ENCODE measurements around the gene DENND1A.

Gene DENND1A

DNA sequence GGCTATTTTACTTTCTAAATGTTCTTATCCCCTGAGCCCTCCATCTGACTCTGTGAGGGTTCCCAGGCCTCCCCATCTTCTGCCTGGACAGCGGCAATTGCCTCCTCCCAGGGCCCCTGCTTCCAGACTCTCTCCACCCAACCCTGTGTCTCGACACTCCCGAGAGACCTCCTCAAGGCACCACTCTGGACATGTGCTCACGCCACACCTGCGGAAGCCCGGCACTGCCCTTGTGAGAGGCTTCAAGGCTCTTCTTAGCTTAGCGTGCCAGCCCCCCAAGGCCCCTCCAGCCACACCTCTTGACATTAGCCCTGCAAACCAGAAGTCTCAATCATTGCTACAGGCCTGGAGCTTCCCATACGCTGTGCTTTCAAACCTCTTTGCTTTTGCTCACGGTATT lies 449.8 kb downstream of the DENND1A start:
- in situ Hi-C loops (cut with MboI; ENCODE audit: low sequenced_read_pairs), result no loop called here

DNA sequence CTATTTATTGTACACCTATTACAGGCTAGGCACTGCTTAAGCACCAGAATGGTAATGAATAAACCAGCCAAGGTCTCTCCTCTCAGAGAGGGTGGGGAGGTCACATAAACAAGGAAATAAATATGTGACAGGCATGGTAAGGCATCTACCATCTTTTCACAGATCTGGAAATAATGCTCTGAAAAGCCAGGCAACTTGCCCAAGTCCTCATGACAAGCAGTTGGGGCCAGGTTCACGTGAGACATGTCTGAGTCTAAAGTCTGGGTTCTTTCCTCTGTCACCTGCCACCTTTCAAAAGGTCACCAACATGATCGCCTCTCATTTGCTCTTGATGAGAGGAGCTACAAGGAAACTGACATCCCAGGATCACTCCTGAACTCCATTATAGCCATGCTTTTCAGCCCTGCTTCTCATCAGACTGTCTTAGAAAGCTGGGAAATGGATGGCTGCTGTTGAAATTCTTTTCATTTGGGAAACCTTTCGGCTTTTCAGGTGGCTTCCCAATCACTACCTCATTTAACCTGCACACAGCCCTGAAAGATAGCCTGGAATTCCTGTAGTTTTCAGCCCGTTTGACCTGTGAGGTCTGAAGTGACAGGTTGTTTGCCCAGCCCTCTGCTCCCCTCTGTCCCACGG lies 450.8 kb downstream of the DENND1A start:
- in situ Hi-C loops (cut with MboI; ENCODE audit: low sequenced_read_pairs), result no loop called here

DNA sequence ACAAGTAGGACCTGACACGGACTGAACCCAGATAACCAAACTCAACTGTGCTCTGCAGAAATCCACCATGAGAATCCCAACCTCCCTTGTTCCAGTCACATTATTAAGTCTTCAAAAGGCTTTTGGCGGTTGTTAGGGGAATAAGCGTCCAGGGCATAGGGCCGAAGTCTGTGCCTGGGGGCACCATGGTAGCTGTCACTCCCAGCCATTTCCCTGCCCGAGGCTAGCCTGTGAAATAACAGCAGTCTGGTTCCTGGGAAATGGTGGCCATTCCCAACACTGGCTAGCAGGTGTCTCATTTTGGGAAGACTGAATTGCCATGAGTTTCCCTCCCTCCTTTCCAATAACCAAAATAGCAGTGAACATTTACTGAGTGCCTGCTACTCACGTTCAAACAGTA lies 451.8 kb downstream of the DENND1A start:
- in situ Hi-C loops (cut with MboI; ENCODE audit: low sequenced_read_pairs), result no loop called here

DNA sequence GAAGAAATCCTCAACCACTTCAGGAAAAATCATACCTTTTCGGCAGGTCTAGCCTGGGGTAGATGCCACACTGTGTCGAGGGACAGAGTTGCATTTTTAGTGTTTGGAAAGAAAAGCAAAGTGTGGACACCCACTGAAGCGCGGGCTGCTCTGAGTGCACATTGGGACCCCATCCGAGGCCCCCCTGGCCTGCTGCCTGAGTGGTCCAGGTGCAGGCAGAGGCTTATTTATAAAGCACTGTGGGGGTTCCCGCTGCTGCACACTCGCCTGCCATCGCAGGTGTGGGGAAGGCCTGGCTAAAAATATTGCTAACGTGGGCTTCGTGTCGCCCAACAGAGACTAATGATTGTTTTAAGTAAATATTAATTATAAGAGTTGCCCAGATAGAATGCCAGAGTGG lies 454.5 kb downstream of the DENND1A start:
- in situ Hi-C loops (cut with MboI; ENCODE audit: low sequenced_read_pairs), result no loop called here

DNA sequence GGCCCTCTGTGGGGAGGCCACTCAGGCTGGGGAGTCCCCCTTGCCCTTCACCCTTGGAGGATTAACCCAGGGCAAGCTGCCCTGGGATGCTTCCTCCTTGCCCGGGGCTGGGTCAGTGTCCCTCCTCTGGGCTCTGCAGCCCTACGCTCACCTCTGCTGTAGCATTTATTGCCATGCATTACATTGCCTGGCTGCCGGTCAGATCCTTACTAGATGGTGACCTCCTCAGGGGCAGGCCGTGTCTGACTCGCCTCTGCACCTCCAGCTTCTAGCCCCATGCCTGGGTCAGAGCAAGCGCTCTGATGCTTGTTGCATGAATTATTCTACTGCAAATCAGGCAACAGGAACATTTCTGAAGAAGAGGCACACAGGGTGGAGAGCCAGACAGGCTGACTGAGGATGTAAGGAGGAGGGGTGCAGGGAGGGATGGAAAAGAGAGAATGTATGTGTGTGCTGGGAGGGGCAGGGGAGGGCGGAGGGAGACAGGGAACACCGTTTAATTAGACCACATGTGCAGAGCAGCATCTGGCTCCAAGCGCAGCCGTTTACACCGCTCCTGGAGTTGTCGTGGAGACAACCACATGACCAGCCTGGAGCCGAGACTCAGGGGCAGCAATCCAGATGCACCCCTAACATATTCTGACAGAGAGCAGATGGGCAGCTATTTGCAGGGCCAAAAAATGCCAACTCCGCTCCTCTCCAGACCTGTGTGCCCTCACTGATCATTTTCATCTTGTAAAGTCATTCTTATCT lies 456.9 kb downstream of the DENND1A start:
- in situ Hi-C loops (cut with MboI; ENCODE audit: low sequenced_read_pairs), result no loop called here

DNA sequence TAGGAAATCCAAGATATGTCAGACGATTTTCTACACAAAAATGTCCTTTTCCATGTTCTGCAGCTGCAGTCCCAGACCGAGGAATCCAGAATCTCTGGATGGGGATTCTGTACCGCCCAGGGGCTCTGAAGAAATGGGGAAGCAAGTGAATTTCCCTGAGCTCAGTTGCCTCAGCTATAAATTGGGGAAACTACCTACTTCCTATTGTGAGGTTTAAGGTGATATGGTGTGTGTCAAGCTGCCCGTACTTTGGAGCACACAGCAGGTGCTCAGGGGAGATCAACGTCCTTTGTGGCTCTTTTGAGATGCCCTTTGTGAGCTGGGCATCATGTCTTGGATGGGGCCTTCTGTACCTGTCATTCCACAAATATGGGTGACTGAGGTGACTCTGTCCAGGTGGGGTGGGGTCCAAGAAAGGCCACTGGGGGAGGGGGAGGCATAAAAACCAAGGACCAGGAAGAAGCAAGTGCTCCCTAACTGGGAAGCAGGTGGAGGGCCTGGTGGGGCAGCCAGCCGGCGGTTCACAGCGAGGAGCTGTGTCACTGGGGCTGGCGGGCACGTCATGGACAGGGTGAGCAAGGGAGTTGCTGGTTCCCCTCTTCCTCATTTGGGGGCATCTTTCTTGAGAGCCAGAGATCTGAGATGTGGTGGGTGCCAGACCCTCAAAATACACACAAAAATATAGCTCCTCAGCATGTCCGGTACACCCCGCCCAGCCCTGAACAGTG lies 457.9 kb downstream of the DENND1A start:
- in situ Hi-C loops (cut with MboI; ENCODE audit: low sequenced_read_pairs), result no loop called here

DNA sequence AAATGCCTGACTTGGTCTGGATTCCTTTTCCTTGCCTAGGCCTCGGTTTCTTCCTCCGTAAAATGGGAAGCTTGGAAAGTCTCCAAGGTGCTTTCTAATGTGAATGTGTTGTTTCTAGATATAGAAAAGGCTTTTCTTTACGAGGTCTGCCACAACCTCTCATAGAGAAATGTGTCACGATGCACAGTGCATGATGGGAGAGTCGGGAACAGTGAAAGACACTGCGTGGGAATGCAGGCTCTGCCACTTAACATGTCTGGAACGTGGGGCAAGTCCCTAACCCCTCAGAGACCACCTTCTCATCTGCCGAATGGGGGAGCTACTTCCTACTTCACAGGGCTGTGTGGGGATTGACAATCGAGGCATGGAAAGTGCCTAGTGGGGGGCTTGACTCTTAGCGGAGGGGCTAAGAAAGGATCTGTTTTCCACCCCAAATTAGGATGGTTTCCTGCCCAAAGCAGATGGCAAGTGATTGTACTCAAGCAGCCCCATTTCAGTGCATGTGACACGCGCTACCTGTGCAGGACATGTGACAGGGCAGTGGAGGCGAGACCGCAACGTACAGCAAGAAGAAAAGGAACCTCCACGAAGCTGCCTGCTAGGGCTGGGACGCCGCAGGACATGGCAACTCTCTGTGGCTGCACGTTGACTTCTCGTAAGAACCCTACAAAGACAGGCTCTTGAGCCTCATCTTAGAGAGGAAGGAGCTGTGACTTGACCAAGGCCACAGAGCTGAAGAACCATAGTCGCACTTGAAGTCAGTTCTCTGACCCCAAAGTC lies 458.7 kb downstream of the DENND1A start:
- in situ Hi-C loops (cut with MboI; ENCODE audit: low sequenced_read_pairs), result no loop called here

DNA sequence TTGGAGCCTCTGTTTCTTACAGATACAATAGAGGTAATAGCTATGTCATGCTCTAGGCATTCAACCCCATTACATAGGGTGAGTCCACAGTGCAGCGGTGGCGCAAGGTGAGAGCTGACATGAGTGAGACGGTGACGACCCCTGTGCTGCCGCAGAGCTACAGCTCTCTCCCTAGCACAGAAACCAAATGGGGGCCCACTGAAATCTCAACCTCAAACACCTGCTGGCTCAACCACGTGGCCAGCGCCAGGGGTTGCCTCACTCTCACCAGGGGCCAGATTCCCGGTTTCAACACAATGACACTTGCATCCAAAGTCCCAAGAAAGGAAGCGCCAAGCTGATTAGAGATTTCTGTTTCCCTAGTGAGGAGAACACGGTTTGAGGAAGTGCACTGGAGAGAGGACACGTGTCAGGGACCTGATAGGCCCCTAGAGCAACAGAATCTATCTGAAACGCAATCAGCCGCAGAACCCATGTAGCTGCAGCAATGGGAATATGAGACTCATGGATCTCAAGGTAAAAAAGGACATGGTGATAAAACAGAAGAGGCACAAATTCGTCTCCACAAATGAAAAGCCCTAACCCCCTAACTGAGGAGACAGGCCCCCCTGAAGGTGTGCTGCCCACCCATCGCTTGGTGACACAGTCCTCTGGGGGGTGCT lies 459.7 kb downstream of the DENND1A start:
- in situ Hi-C loops (cut with MboI; ENCODE audit: low sequenced_read_pairs), result no loop called here

DNA sequence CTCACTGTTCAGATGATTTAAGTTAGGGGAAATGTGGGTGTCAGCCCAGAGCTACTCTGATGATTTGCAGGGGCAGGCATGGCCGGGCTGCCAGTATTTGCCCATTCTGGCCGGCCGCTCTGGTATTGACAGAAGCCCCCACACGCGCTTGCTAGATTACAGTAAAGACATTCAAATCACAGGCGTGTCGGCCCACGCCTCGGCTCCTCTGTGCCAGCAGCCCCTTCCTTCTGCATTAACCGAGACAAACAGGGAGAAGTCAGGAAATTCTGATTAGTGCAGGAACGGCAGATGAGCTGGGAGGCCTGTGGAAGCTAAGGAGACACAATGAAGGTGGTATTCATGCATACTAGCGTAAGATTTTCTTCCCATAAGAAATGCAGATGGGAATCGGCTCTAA lies 460.6 kb downstream of the DENND1A start:
- in situ Hi-C loops (cut with MboI; ENCODE audit: low sequenced_read_pairs), result no loop called here

DNA sequence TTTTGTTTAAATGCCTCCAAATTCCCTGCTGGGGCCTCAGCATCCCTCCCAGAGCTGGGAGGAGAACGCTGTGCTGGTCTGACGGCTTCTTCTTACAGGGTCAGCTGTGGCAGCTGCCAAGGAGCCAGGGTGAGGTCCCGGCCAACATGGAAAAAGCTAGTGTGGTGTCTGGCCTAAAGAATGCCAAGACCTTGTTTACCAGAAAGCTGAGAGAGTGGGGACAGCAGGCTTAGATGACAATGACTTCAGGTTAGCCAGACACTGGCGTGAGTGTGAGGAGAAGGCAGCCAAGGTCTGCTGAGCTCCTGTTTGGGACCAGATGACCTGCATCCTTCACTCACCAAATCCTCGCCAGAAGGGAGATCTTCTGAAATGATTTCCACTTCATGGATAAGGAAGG lies 461.4 kb downstream of the DENND1A start:
- in situ Hi-C loops (cut with MboI; ENCODE audit: low sequenced_read_pairs), result no loop called here

DNA sequence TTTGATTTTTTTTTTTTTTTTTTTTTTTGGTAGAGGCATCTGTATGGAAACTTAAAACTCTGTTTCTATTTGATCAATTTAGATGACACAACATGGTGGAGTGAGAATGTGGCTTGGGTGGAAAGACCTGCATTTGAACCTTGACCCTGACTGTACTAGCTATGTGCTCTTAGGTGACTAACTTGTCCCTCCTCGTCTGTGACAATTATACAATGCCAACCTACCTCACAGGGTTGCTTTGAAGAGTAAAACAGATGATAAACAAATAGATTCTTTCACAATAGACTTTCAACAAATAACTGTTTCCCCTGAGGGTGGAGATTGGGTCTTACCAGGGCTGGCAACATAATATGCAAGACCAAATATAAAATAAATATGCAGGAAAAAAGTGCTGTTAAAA lies 464.6 kb downstream of the DENND1A start:
- in situ Hi-C loops (cut with MboI; ENCODE audit: low sequenced_read_pairs), result no loop called here

DNA sequence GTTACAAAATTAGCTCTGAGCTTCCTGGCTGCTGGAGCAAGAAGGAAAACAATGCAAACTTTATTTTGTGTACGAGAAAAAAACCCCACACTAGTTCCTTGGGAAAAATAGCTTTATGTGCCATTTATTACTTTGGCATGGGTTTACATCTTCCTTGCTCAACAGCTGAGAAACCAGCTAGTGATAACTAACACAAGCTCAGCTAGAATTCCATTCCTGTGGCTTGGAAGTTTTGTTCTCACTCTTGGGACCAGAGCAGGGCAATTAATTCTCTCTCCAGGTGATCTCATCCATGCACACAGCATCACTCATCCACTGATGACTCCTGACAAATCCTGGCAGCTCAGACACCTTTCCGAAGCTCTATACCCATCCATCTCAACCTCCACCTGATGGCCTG lies 469.8 kb downstream of the DENND1A start:
- in situ Hi-C loops (cut with MboI; ENCODE audit: low sequenced_read_pairs), result no loop called here

DNA sequence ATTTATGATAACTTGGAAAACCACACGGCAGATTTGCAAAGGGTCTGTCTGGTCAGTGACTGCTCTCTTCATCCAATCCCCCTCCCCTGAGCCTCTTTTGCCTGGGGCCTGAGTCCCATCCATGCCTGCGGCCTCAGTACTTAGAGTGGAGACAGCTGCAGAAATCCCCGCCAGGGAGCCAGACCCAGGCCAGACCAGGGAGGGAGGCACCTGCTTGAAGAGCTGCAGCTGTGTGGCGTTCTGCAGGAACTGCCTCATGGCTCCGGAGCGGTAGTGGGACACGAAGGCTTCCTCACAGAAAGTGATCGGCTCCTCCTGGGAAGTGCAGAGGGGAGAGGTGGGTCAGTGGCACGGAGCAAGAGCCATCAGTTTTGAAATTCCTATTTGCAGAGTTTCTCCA lies 472.3 kb downstream of the DENND1A start:
- in situ Hi-C loops (cut with MboI; ENCODE audit: low sequenced_read_pairs), result no loop called here

DNA sequence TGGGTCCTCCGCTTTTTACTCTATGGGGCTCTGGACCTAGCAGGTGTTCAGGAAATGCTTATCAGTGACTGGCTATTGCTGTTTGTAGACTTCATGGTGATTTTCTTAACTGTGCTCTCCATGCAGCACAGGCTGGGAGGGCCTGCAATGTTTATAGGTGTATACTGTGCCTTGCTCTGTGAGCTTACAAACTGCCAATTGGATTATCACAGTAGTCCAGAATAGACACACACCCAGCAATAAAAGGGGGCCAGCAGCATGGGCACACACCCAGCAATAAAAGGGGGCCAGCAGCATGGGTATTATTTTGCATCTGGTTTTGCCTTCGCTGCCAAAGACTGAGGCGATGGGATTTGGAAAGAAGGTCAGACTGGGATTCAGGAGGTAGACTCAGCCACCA lies 473.9 kb downstream of the DENND1A start:
- in situ Hi-C loops (cut with MboI; ENCODE audit: low sequenced_read_pairs), result no loop called here

DNA sequence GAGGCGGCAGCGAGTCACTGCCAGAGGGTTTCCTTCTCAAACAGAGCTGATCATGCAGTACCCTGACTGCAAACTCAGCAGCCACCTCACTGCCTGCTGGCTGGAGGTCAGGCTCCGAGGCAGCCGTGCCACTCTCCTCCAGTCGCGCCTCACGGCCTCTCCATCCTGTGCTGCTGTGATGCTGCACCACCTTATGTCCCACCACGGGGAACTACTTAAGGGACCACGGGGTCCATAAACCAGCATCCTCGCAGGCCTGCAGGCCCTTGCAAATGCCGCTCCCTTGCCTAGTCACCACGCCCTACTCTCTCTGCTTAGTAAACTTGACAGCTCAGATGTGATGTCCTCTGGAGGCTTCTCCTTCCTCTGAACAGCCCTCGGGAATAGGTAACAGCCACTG lies 474.7 kb downstream of the DENND1A start:
- in situ Hi-C loops (cut with MboI; ENCODE audit: low sequenced_read_pairs), result no loop called here

DNA sequence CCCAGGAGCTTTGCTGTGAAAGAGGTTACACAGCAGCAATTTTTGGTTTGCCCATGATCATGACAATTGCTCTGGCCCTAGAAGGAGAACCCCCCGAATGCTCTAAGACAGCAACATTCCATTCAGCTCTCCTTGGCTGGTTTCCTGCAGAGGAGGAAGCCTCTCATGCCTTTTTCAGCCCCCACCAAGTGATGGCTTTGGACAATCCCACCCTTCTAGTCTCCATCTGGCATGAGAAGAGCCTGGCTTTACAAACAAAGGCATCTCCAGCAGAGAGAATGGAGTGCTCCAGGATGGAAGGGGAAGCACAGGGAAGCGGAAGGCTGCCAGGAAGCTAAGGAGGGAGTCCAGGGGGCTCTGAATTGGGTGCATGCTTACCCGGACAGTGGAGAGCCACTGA lies 475.6 kb downstream of the DENND1A start:
- in situ Hi-C loops (cut with MboI; ENCODE audit: low sequenced_read_pairs), result no loop called here

DNA sequence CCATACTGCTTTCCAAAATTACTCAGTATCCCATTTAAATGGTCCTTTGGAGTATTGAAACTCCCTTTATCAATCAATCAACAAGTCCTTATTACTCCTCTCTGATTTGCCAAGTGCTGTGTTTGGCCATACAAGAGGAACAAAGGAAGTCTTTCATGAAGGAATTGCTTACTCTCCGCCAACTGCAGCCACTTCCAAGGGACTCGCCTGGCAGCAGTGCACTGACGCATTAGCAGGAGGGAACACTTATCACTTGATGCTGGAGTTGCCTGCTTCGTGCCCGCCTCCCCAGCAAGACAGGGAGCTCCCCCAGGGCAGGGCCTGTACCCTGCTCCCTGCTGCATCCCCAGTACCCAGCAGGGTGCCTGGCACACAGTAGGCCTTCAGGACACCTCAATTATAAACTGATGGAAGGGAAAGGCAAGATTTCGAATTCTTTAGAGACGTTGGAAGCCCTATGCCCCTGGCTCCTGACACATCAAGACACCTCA lies 476.1 kb downstream of the DENND1A start:
- in situ Hi-C loops (cut with MboI; ENCODE audit: low sequenced_read_pairs), result no loop called here

DNA sequence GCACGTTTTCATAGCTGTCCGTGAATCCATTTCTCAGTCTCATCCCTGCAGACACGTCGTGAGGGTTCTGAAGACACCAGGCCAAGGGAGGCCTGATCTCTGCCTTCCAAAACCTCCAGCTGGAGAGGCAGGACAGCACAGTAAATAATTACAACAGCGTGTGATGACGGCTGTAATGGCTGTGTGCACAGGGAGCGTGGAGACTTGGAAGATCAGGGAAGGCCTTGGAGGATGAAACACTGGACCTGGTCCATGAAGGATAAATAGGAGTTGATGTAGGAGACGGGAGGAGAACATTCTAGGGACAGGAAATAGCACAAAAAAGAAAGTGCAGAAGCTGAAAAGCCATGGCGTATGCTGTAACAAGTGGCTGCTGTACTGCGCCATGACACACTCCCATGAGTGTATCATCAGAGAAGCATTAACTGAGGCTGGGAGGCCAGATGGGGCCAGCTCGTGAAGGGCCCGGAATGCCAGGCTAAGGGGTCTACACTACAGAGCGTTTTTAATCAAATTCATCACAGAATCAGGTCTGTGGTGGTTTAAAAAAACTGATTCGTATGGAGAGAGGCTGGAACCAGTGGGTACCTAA lies 476.8 kb downstream of the DENND1A start:
- in situ Hi-C loops (cut with MboI; ENCODE audit: low sequenced_read_pairs), result no loop called here

DNA sequence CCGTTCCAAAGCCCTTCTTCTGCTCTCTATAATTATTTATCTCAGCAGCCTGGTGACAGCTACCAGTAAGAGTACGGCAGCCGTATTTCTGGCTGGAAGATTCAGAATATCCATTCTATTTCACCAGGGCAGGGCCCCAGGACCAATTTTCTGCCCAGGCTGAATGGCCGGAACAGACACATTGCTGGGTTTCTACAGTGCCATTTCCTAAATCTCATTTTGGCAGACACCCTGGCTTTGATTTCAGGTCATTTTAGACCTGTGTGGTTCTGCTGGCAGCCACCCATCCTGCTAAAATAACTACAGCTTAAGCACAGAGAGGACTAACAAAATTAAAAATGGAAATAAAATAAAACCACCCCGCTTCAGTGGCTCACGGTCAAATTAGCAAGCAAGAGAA lies 478.9 kb downstream of the DENND1A start:
- in situ Hi-C loops (cut with MboI; ENCODE audit: low sequenced_read_pairs), result no loop called here

DNA sequence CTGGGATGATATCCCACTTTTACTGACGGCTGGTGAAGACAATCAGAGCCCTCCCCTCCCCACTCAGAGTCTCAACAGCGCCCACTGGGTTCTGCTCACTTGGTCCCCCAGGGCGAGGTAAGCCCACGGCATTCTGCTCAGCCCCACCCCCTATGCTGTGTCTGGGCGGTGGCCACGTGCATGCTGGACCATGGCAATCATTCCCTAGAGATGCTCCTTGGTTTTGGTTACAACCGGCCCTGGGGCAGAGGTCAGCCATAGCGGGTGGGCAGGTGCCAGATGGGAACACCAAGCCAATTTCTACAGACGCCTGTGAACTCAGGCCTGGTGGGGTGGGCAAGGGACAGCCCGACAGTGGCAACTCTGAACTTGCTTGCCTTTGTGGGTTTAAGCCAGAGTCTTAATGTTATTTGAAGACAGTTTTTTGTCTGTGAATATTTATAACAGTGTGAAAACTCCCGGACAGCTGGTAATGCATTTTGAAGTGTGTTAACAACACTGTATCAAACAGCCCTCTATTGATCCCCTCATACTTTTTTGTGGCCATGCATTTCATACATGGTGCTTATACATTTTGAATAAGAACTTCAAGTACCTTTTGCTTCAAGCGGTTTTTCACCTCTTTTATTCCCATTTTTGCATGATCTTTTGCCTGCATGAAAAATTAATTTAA lies 479.7 kb downstream of the DENND1A start:
- in situ Hi-C loops (cut with MboI; ENCODE audit: low sequenced_read_pairs), result no loop called here
